CD4-positive, CD25-positive, alpha-beta regulatory T cell (primary cell): ENCODE measurements around the gene SAMD4B. TPM values are rescaled to one million over a fixed set of nuclear protein-coding genes. Genes with fewer than 3 reads are reported as not detected.

ENCODE experiments used
- ATAC-seq, 2 donors: fragments of 150-1000 bp; cut with Tn5 transposase; one replicate each; pipeline ENCODE4 v1.10.0; 2021; ENCODE audit warnings: low read depth in 2 of 2, moderate number of reproducible peaks in 2 of 2, moderate library complexity in 1 of 2
- DNase-seq, 3 donors: peaks; one replicate each; pipeline versions ENCODE4 v3.0.0 to v3.0.0-alpha.2; 2012 to 2022; ENCODE audit warnings: mixed read lengths in 1 of 3
- H3K27ac ChIP-seq: one replicate; pipeline ENCODE4 v1.7.0; 2013; ENCODE audit warnings: mild to moderate bottlenecking, low read length; ENCODE audit not compliant: insufficient read depth, poor library complexity, severe bottlenecking
- H3K27me3 ChIP-seq: one replicate; pipeline ENCODE4 v1.7.0; 2013; ENCODE audit warnings: low read length; ENCODE audit not compliant: control insufficient read depth, insufficient read depth
- H3K36me3 ChIP-seq: one replicate; pipeline ENCODE4 v1.7.0; 2013; ENCODE audit warnings: mild to moderate bottlenecking, low read length, moderate library complexity; ENCODE audit not compliant: control insufficient read depth, insufficient read depth
- H3K4me1 ChIP-seq: 2 replicates; pipeline ENCODE4 v1.7.0; 2013; ENCODE audit warnings: mild to moderate bottlenecking, low read length; ENCODE audit not compliant: insufficient read depth, control insufficient read depth, poor library complexity, severe bottlenecking
- H3K4me3 ChIP-seq: one replicate; pipeline ENCODE4 v1.7.0; 2013; ENCODE audit warnings: low read depth, mild to moderate bottlenecking, low read length, moderate library complexity
- H3K9me3 ChIP-seq, 2 experiments: 1 replicate in 1 of 2; 2 replicates in 1 of 2; pipeline ENCODE4 v1.7.0; 2013; ENCODE audit warnings: low read length in 2 of 2, mild to moderate bottlenecking in 1 of 2, moderate library complexity in 1 of 2; ENCODE audit not compliant: control insufficient read depth in 2 of 2
- H3K27ac Mint-ChIP-seq, 3 donors: one replicate each; pipeline ENCODE4 v1.8.0; 2020 to 2022; ENCODE audit warnings: mild to moderate bottlenecking in 3 of 3, mixed read lengths in 3 of 3, moderate library complexity in 2 of 3
- H3K27me3 Mint-ChIP-seq: one replicate; pipeline ENCODE4 v1.8.0; 2022; ENCODE audit warnings: mild to moderate bottlenecking, mixed read lengths
- H3K36me3 Mint-ChIP-seq: one replicate; pipeline ENCODE4 v1.8.0; 2020; ENCODE audit warnings: mixed read lengths
- H3K4me1 Mint-ChIP-seq, 4 donors: one replicate each; pipeline ENCODE4 v1.8.0; 2020 to 2022; ENCODE audit warnings: mixed read lengths in 4 of 4, mild to moderate bottlenecking in 1 of 4
- H3K4me3 Mint-ChIP-seq, 4 donors: one replicate each; pipeline ENCODE4 v1.8.0; 2020 to 2022; ENCODE audit warnings: mild to moderate bottlenecking in 4 of 4, mixed read lengths in 4 of 4, moderate library complexity in 3 of 4
- H3K9me3 Mint-ChIP-seq, 7 donors: one replicate each; pipeline ENCODE4 v1.8.0; 2020 to 2022; ENCODE audit warnings: mixed read lengths in 7 of 7, mild to moderate bottlenecking in 3 of 7, moderate library complexity in 2 of 7
- polyA plus RNA-seq, 4 donors: library from polyadenylated mRNA; unstranded; fragments of 300-500 nt; fragmentation: Illumina TruSeq; gene quantifications; one replicate each; pipeline ENCODE4 v1.2.3, GENCODE V29; 2021
- total RNA-seq: library from RNA; stranded (reverse); gene quantifications from one replicate; pipeline ENCODE4 v1.2.3, GENCODE V29; 2022

Gene SAMD4B
- total and polyA plus RNA-seq, 5 donors from 2014 or later = 5.7 to 78.9 (median 7.1) TPM

DNA sequence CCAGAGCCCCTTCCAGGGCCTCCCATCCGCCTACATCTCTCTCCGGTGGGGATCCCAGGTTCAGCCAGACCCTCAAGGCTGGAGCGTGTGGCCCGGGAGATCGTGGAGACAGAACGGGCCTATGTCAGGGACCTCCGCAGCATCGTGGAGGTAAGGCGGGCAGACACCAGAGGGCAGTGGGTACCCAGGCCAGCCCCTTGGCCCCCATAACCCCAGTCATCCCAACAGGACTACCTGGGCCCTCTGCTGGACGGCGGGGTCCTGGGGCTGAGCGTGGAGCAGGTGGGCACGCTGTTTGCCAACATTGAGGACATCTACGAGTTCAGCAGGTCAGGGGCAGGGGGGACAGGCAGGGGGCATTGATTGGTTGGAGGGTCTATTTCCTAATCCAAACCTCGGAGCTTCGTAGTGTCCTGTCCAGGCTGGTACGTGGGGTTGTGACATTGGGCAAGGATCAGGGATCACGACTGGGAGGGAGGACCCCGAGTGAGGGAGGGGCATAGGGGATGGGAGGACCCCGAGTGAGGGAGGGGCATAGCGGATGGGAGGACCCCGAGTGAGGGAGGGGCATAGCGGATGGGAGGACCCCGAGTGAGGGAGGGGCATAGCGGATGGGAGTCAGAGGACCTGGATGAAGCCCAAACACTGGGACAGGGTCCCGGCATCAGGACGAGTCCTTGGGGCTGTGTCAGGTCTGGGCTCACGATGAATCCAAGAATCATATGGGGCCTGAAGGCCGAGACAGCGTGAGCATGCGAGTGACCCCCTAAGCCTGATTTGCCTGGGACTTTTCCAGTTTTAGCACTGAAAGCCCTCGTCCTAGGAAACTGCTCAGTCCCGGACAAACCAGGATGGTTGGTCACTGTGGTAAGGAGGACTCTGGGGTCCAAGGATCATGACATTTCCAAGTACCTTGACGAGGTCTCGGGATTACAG is 73.2 kb downstream of the SAMD4B start:
- Histone ChIP-seq H3K27ac (no peak overlapping the region), H3K4me3 (no peak overlapping the region), H3K27me3 (no peaks in the 10 kb centered on the region), H3K9me3 (no peaks in the 10 kb centered on the region), H3K36me3 (peaks cover 17% of the 10 kb centered on the region), H3K4me1 (peaks cover 30% of the 10 kb centered on the region)
- peaks cover 4 to 40% (median 27%) of the 10 kb centered on the region in 4 donors for H3K4me1 Mint-ChIP-seq
- H3K9me3 Mint-ChIP-seq = peaks cover 0 to 5% (median 0%) of the 10 kb centered on the region in 7 donors
- H3K4me3 Mint-ChIP-seq = peak overlapping the region; percentile 31 to 89 (median 52)
- peaks cover 19% of the 10 kb centered on the region for H3K36me3 Mint-ChIP-seq
- DNase-seq (no peak), ATAC-seq (no peak)
- H3K27me3 Mint-ChIP-seq = peaks cover 12% of the 10 kb centered on the region
- no peak overlapping the region for H3K27ac Mint-ChIP-seq

DNA sequence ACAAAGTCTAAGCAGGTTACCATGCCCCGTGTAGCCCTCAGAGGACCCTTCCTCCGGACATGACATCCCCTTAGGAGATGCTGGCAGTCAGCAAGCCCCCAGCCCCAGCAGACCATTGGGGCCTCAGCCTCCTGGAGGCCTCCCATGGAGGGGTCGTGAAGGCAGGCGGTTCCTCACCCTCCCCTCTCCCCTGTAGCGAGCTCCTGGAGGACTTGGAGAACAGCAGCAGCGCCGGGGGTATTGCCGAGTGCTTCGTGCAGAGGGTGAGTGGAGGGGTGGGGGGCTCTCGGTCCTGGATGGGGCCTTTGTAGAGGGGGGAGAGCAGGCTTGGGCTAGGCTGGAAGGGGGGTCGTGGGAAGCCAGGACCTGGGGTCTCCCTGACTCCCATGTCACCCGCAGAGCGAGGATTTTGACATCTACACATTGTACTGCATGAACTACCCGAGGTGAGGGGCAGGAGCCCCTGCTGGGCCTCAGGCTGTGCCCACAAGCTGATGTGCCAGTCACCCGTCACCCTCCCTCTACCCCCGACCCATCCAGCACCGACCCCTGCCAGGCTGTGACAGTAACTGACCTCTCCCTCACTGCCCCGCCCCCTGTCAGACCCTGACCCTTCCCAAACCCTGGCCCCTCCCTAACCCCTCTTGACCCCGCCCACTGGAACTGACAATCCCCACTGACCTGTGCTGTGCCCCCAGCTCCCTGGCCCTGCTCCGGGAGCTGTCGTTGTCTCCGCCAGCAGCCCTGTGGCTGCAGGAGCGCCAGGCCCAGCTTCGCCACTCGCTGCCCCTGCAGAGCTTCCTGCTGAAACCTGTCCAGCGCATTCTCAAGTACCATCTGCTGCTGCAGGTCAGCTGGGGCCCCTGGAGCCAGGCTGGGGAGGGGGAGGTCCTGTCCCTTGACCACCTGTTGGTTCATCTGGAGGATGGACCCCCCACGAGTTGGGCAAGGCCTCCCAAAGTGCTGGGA is 74.2 kb downstream of the SAMD4B start:
- Histone ChIP-seq H3K9me3 (no peaks in the 10 kb centered on the region), H3K36me3 (peaks cover 17% of the 10 kb centered on the region), H3K27ac (no peak overlapping the region), H3K27me3 (no peaks in the 10 kb centered on the region), H3K4me3 (no peak overlapping the region), H3K4me1 (peaks cover 19% of the 10 kb centered on the region)
- no peak for DNase-seq
- Mint-ChIP-seq H3K9me3 (peaks cover 0 to 5% (median 0%) of the 10 kb centered on the region in 7 donors), H3K36me3 (peaks cover 15% of the 10 kb centered on the region), H3K4me3 (peak overlapping the region in 1 of 4 donors; percentile 67), H3K27me3 (peaks cover 10% of the 10 kb centered on the region), H3K4me1 (peaks cover 4 to 29% (median 17%) of the 10 kb centered on the region in 4 donors), H3K27ac (no peak overlapping the region)
- no peak for ATAC-seq

DNA sequence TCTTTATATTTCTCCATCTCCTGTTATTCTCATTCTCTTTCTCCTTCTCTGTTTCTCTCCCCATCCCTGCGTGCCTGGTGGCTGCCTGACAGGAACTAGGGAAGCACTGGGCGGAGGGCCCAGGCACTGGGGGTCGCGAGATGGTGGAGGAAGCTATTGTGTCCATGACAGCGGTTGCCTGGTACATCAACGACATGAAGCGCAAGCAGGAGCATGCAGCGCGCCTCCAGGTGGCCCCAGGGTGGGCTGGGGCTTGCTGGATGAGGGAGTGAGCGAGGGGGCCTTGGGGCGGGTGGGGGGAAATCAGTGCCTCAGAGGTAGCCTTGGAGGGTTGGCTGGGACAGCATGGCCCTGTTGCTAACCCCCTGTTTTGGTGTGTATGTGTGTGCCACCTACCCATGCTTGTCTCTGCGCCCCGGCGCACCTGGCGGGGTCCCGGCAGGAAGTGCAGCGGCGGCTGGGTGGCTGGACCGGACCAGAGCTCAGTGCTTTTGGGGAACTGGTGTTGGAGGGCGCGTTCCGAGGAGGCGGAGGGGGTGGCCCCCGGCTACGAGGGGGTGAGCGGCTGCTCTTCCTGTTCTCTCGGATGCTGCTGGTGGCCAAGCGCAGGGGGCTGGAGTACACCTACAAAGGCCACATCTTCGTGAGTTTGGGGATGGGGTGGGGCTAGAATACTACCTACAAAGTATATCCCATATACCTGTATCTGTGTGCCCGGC is 75.4 kb downstream of the SAMD4B start:
- Mint-ChIP-seq H3K9me3 (no peaks in the 10 kb centered on the region), H3K27ac (no peak overlapping the region), H3K4me3 (peak overlapping the region in 1 of 4 donors; percentile 67), H3K27me3 (no peaks in the 10 kb centered on the region), H3K36me3 (peaks cover 10% of the 10 kb centered on the region), H3K4me1 (peaks cover 0 to 20% (median 11%) of the 10 kb centered on the region in 4 donors)
- no peak overlapping the region for H3K27ac ChIP-seq
- H3K4me1 ChIP-seq = peaks cover 16% of the 10 kb centered on the region
- H3K27me3 ChIP-seq = no peaks in the 10 kb centered on the region
- H3K4me3 ChIP-seq = no peak overlapping the region
- no peaks in the 10 kb centered on the region for H3K9me3 ChIP-seq
- peaks cover 24% of the 10 kb centered on the region for H3K36me3 ChIP-seq
- DNase-seq (no peak), ATAC-seq (no peak)

DNA sequence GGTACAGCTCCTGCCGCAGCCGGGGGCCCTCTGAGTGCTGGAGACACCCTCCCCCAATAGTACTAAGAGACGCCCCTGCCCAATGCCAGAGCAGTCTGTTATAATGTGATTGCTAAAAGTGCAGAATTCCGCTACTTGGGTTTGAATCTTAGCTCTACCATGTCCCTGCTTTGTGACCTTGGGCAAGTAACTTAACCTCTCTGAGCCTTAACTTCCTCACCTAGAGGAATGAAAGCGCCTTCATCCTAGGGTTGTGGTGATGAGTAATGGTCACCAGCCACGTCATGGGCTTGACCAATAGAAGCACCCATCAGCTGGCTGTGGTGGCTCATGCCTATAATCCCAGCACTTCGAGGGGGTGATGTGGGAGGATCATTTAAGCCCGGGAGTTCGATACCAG is 76.8 kb downstream of the SAMD4B start:
- ATAC-seq = no peak

DNA sequence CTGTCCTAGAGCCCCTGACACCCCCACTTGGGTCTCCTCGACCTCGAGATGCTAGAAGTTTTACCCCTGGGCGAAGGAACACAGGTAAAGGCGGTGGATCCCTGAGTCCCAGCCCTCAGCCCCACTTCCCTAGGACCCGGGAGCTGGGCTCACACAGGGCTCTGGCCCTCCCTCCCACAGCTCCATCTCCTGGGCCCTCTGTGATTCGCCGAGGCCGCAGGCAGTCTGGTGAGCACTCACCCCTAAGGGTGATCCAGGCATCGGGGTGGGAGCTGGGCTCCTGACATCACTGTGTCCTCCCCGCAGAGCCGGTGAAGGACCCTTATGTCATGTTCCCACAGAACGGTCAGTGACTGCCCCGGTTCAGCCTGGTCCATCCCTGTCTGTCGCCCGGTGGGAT is 78.5 kb downstream of the SAMD4B start:
- H3K27me3 Mint-ChIP-seq = no peaks in the 10 kb centered on the region
- peaks cover 0 to 6% (median under 1%) of the 10 kb centered on the region in 4 donors for H3K4me1 Mint-ChIP-seq
- Histone ChIP-seq H3K27me3 (no peaks in the 10 kb centered on the region), H3K36me3 (peaks cover 33% of the 10 kb centered on the region), H3K4me1 (no peaks in the 10 kb centered on the region), H3K4me3 (no peak overlapping the region), H3K27ac (no peak overlapping the region), H3K9me3 (no peaks in the 10 kb centered on the region)
- DNase-seq (no peak), ATAC-seq (no peak)
- H3K27ac Mint-ChIP-seq = no peak overlapping the region
- H3K36me3 Mint-ChIP-seq = peaks cover 13% of the 10 kb centered on the region
- H3K9me3 Mint-ChIP-seq = no peaks in the 10 kb centered on the region
- H3K4me3 Mint-ChIP-seq = no peak overlapping the region

More for the DNA sequence above, 76.8 kb downstream of the SAMD4B start:
- H3K36me3 ChIP-seq = peaks cover 35% of the 10 kb centered on the region
- no peak overlapping the region for H3K27ac ChIP-seq
- peaks cover 0 to 15% (median 7%) of the 10 kb centered on the region in 4 donors for H3K4me1 Mint-ChIP-seq
- H3K36me3 Mint-ChIP-seq = peaks cover 12% of the 10 kb centered on the region
- no peaks in the 10 kb centered on the region for H3K27me3 ChIP-seq
- peak overlapping the region in 2 of 3 donors; percentile 32 to 85 for H3K27ac Mint-ChIP-seq
- peak overlapping the region in 1 of 4 donors; percentile 32 for H3K4me3 Mint-ChIP-seq
- H3K9me3 Mint-ChIP-seq = no peaks in the 10 kb centered on the region
- no peak overlapping the region for H3K4me3 ChIP-seq
- H3K9me3 ChIP-seq = no peaks in the 10 kb centered on the region
- DNase-seq = no peak
- no peaks in the 10 kb centered on the region for H3K27me3 Mint-ChIP-seq
- H3K4me1 ChIP-seq = peaks cover 4% of the 10 kb centered on the region

DNA sequence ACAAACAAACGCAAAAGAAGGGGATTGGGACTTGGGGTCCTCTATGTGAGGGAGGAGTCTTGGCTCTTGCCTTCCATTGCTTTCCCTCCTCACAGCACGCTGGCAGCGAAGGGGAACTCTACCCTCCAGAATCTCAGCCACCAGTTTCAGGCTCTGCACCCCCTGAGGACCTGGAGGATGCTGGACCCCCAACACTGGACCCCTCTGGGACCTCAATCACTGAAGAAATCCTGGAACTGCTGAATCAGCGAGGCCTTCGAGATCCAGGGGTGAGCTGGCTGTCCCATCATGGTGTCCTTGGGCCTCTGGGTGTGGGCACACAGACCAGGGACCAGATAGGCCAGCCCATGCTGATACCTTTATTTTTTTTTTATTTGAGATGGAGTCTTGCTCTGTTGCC is 79.8 kb downstream of the SAMD4B start:
- Mint-ChIP-seq H3K9me3 (no peaks in the 10 kb centered on the region), H3K4me3 (no peak overlapping the region), H3K27me3 (no peaks in the 10 kb centered on the region), H3K36me3 (peaks cover 17% of the 10 kb centered on the region), H3K27ac (no peak overlapping the region), H3K4me1 (peaks cover 0 to 13% (median 2%) of the 10 kb centered on the region in 4 donors)
- H3K27ac ChIP-seq = no peak overlapping the region
- no peaks in the 10 kb centered on the region for H3K9me3 ChIP-seq
- H3K4me3 ChIP-seq = no peak overlapping the region
- H3K36me3 ChIP-seq = peaks cover 27% of the 10 kb centered on the region
- no peaks in the 10 kb centered on the region for H3K4me1 ChIP-seq
- ATAC-seq (no peak), DNase-seq (no peak)
- H3K27me3 ChIP-seq = no peaks in the 10 kb centered on the region
